Measurements from ENCODE around the gene GDAP2.
"Not testable (repeated sequence)": the region's sequence is repeated elsewhere in the genome, so short reads cannot be mapped to it uniquely, and the experiment has no call there.

Gene GDAP2

DNA sequence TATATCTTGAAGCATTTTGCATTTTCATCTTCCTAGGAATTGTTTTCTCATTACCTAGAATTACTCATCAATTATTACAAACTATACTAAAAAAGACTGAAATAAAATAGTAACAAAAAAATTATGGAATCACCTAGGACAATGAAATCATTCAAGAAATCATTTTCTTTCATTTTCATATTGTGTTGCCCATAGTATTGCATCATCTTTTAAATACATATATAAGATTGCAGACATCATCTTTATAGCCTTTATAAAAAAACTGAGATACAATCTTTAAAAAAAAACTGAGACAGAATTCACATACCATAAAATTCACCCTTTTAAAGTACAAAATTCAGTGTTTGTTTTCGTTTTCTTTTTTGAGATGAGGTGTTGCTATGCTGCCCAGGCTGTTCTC, 29.6 kb downstream of the GDAP2 start:
- no peak for DNase-seq

DNA sequence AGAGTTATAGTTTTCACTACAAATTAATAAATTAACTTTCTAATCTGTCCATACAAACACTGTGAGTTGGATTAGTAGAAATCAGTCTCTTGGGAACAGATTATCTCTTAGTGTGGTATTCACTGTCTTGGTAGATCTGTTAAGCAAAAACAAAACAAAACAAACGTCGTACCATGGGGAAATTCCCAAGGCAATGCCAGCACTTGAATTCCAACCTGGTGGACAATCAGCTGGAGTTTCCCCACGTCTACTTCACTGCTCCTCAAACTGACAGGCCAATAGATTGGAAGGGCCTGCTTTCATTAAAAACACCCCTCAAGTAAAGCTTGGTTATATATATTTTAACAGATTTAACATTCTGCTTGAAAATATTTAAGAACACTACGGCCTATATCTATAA, 31.9 kb downstream of the GDAP2 start:
- DNase-seq, result no peak

DNA sequence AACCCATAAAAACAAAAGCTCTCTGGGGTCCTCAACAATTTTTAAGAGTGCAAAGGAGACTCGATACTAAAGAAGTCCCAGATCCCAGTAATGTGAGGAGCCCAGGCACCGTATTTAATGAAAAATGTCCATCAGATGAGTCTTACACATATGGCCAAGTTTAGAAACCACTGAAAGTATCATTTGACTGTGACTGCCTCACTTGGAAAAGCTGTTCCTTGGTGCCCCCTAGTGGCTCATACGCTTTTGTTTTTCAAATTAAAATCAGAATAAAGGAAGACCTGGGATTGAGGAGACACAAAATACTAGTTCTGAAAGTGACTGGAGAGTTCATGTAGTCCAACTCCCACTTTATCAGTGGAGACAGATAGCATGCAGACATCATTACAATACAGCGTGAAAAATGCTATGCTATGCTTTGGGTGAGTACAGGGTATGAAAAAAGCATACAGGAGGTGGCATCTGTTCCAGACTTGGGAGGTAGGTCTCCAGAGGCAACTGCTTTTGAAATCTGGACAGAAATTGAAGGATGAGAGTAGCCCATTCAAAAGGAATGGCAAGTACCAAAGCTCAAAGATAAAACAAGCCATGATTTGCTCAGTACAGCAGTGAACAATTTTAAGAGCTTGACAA, 33.8 kb downstream of the GDAP2 start:
- peak in 2 of 4 experiments; percentile 1 to 2 for DNase-seq

DNA sequence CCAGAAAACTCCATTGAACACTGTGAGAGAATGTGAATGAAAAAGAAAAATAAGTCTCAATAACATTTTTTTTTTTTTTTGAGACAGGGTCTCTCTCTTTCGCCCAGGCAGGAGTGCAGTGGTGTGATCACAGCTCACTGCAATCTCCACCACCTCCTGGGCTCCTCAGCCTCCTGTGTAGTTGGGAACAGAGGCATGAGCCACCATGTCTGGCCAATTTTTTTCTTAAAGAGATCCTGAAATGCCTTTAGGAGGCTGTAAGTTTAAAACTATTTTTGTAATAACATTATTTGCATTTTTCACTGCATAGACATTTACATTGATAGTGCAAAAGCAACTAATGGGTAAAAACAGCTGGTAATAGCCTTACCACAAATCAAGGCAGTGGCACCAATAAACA, 35.3 kb downstream of the GDAP2 start:
- no peak for DNase-seq

DNA sequence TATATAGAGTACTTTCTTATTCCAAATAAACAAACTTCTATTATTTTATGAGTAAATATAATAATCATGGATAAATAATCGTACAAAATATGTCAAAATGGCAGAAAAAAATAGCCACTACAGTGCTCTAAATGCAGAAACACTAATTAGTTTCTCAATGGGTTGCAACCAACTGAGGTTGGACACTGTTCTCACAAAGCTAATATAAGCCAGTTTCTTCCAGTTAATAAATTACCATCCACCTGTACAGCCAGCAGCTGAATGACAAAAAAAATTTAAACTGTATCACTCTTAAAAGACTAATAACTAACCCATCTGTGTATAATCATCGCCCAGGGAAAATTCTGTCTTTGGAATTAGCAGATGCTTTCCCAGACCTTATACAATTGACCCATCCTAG, 36.9 kb downstream of the GDAP2 start:
- no peak for DNase-seq

DNA sequence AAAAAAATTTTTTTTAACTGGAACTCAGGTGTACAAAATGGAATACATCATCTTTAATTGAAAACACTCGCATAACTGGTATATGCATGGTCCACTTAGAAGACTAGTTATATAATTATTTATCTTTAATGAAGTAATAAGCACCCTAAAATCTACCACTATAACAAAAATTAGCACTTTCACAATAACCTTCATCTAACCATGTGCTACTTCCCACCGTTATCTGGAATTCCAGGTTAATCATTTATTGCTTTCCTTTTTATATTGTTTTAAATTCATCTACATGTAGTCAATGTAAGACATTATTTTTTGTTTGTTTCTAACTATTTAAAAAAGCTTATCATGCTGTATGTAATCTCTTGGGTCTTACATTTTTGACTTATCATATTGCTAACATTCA, 39.0 kb downstream of the GDAP2 start:
- no peak for DNase-seq

DNA sequence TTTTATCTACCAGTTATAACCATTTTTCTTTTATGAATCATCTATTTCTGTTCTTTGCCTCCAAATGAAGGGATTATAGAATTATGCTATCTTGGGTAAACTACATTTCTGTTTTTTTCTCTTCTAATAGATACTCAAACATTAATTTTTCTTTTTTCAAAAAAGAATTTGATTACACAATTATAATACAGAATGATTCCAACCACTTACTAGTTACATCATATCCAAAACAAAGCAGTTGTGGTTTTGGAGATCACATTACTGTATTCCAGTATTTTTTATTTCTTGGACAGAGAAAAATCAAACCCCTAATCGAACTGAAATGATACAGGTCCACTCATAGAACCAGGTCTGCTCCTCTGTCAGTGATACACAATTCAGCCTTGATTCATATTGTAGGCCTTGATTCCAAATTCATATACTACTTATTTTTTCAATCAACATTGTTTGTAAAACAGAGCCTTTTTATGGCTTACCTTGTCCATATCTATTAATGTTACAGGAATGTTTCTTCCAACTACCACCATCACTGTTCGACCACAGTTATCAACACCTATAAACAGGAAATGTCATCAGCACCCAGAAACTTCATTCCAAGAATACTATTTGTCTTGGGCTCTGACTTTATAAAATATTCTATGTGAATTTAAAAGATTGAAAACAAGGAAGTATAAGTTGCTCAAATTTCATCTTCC, 43.2 kb downstream of the GDAP2 start:
- DNase-seq, result no peak

DNA sequence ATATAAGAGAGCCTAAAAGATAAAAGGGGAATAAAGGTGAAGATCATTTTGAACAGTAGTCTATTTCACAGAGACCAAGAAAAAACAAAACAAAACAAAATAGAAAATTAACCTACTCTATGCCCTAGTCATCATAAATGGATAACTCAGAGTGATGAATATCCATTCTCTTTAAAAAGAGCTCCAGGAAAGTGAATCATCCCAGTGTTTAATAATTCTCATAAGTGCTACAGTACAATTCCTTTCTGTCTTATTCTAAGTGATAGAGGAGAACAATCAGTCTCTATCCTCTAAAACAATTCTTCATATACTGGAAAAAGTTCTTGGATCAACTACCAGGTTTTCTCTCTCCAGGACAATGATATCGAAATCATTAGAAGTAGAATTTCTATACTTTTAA, 45.8 kb downstream of the GDAP2 start:
- DNase-seq, result no peak

DNA sequence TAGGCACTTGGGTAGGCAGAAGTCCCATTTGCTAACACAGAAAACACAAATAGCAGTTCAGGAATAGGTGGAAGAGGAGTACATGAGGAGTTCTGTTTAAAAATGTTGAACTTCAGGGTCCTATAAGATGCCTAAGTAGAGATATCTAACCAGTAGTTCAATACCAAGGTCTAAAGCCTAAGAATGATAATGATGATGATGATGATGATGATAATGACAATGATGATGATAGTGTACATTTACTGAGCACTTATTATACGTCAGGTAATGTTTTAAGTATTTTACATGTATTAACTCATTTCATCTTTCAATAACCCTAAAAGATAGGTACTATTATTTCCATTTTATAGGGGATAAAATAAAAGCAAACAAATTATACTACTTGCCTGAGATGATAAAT, 50.1 kb downstream of the GDAP2 start:
- no peak for DNase-seq

DNA sequence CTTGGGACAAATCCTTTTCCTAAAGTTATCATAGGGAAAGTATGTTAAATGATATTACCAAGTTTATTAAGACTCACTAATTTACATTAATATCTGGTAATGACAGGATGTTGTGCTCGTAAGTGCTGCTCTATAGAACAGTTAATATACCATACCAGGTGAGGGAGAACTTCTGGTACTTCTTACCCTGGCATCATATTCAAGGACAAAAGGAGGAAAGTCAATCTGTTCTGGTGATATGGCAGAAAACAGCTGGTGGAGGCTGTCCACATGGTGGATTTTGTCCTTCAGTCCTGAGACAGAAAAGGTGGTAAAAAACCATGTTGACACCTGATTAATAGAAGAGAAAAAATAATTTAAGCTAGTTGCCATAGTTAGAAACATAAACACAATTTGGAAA, 51.6 kb downstream of the GDAP2 start:
- DNase-seq, result no peak

DNA sequence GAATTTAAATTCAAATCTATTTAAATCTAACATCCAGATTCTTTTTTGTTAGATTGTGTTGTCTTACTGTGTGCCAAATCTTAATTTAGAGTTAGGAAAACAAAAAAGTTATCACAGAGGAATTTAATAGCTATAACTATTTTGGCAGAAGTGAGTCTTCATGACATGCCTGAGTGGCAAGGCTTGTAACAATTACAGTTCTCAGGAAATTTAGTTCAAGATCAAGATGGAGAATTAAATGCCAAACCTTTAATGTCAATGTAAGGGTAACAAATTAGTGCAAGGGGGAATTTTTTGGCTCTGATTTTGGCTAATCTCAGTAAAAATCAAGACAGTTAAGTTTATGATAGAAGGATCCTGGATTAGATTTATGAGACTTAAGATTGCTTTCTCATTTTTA, 58.4 kb downstream of the GDAP2 start:
- DNase-seq, result no peak

DNA sequence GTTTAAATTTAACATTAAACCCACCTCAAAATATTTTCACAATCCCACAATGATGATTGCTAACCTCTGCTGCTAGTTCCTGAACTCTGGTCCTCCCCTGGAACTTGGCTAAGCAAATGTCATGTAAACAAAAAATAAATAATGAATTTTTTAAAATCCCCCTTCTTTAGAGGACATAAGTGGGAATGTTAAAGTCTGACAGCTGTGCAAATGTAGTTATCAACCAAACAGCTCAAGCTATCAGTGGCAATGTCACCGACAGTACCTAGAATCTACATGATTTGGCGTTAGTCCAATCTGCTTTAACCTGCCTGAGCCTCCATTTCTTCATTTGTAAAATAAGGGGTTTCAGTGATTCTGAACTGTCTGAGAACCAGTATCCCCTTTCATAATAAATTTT, 67.7 kb downstream of the GDAP2 start:
- no peak for DNase-seq

DNA sequence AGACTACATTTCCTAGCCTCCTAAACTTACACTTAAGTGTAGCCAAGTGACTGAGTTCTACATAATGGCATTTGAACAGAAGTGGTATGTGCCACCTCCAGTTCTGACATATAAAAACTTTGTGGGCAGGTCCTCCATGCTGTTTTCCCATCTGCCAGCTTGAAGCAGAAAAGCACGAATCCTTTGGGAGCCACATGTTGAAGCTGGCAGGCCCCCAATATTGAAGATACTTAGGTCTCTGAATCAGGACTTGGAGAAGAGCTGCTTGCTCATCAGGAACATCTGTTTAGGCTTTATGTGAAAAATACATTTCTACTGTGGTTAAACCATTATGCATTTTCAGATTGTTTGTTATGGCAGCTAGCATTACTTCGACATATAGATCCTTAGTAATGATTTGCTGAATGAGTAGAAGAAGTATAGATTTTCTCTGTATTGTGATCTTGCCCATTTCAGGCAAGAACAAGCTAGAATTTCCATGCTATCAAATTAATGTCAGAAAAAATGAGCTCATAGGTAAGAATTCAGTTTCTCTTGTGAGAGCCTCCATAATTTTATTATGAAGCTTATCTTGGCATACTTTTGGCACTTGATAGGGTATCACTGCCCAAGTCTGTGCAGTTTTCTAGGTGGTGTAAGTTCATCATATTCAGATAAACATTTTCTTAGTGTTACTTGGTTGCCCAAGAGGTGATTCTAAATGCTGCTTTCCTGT, 68.4 kb downstream of the GDAP2 start:
- no peak for DNase-seq

DNA sequence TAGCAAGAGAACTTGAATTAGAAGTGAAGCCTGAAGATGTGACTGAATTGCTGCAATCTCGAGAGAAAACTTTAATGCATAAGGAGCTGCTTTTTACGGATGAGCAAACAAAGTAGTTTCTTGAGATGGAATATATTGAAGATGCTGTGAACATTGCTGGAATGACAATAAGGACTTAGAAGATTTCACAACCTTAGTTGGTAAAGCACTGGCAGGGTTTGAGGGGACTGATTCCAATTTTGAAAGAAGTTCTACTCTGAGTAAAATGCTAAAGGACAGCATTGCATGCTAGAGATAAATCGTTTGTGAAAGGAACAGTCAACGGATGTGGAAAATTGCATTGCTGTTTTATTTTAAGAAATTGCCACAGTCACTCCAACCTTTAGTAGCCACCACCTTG, 69.5 kb downstream of the GDAP2 start:
- DNase-seq, result no peak

DNA sequence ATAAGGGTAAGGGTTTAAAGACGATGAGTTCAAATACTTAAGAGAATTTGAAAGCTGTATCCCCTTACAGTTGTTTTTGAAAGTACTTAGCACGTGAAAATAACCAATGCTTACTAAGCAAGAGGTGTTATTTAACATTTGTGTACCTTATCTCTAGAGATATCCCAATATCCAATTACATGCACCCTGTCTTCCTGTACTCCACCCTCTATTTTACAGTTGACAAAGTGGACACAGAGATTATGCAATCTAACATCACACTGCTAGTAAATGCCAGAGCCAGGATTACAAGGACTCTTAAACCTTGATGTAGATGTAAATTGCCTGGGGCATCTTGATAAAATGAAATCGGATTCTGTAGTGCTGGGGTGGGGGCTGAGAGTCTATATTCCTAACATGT, 72.0 kb downstream of the GDAP2 start:
- DNase-seq, result no peak

DNA sequence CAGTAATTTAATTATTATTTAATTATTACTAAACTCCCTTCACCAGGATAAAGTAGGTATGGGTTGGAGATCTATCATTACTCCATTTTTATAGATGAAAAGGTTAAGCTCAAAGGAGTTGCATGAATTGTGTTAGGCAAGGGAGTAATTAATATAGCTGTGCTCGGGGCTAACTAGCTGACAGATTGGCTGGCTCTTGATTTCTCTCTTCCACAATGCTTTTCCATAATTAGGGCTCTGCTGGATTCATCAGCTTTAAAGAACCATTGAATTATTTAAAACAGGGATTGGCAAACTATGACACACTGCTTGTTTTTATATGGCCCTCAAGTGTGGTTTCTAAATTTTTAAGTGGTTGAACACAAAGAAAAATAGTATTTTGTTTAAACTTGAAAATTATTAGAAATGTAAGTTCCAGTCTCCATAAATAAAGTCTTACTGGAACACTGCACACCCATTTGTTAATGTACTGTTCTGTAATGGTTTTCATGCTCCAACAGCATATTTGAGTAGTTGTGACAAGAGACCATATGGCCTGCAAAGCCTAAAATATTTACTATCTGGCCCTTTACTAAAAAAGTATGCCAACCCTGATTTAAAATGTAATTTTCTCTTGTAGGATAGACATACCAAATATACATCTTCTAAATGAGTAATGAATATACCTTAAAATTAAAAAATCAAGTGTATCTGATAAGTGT, 76.4 kb downstream of the GDAP2 start:
- DNase-seq, result no peak

DNA sequence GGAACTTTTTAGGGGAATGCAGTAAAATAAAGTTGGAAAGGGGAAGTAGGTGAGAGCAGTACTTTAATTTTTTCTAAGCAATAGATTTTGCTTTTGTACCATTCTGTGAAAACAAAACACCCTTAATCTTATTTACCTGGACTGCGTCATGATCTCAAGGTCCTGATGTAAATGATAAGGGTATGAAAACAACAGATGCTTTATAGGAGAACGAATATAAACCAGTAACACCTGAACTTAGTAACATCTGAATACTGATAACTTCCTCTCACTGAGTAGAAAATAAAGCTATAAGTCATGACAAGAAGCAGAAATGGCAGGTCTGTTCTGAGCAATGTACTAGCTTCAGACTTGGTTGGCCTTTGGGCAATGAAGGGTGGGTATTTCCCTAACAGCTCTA, 77.7 kb downstream of the GDAP2 start:
- no peak for DNase-seq

DNA sequence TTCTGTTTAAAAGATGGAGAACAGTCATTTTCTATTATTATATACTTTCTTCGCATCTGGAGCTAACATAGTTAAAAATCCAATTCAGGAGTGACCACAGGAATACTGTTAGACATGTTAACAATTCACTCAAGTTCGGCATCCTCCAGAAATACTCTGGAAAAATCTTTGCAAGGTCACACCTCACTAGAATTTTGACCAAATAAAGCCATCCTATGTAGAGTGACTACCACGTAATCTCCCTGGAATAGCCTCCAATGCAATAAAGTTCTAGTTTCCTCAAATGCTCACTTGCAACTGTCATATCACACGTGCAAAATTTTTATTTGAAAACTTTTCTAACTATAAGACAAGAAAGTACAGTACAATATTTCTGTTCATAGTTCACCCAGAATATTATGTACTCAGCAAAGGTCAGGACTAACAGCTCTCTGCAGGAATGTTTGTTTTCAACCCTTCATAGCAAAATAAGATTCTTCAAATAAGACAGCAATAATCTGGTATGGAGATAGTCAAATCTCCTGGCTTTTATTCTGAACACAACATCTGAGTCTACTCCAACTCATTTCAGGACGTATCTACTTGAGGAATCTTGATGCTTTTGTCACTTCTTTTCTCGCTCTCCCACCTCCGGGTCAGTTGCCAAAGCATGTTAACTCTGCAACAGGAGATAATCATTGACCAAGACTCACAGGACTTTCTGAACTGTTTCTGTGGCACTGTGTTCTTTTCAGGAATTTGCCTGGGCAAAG, 82.6 kb downstream of the GDAP2 start:
- DNase-seq, result no peak

DNA sequence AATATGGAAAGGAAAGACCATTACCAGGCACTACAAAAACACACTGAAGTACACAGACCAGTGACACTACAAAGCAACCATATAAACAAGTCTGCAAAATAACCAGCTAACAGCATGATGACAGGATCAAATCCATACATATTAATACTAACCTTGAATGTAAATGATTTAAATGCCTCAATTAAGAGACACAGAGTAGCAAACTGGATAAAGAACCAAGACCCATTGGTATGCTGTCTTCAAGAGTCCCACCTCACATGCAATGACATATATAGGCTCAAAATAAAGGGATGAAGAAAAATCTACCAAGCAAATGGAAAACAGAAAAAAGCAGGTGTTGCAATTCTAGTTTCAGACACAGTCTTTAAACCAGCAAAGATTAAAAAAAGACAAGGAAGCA, 84.9 kb downstream of the GDAP2 start:
- DNase-seq, result not testable (repeated sequence)

DNA sequence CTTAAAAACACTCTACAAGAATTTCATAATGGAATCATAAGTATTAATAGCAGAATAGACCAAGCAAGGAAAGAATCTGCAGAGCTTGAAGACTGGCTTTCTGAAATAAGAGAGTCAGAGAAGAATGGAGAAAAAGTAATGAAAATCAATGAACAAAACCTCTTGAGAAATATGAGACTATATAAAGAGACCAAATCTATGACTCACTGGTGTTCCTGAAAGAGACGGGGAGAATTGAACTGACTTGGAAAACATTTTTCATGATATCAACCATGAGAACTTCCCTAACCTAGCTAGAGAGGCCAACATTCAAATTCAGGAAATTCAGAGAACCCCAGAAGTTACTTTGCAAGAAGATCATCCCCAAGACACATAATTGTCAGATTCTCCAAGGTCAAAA, 85.6 kb downstream of the GDAP2 start:
- no peak for DNase-seq

DNA sequence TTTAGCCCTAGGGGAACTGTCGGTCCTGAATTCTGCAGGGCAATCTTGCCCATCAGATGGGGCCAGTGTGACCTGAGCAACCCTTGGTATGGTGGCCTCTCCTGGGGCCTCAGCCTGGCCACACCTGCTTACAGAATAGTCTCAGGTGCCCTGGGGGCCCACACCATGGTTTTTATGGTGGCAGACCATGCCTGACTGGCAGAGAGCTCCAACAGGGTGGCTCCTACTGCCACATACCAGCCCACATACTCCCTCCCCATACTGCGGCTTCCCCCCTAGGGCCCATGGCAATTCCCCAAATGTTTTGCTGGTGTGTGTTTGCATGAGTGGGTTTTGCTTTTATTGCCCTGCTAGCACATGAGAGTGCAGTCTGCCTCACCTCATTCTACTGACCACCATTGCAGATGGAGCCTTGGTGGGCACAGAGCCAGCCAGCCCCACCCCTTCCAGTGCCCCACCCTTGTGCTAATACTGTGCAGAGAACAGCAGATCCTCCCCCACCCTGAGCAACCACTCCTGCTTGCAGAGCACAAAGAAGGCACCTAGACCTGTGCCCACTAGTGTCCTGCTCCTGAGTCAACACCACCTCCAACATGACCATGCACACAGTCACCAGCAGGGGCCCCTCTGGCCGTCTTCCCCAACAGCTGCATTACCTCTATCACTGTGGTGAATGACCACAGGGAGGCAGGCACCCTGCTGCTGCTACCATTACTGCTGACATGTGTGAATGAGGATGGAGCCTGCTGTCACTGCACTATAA, 86.8 kb downstream of the GDAP2 start:
- DNase-seq, result no peak

DNA sequence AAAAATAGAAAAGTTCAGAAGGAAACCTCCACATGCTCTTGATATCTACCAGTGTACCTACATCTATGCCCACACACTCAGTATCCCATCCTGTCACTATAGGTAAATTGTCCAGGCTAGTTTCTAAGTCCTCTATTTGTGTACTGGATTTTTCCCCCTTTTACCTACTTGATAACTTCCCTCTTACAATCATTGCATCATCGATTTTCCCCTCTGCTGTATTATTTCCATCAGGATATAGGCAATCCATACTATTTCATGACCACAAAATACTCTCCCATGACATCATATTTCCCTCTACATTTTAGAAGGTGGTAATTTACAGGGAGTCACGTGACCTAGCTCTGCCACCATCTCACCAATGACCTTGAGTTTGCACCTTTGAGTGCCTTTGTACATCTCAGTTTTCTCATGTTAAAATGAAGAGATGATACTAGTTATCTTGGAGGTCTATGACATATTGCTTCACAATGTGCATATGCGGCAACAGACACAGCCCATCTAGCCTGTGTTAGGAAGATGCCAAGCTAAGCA, 88.2 kb downstream of the GDAP2 start:
- no peak for DNase-seq
